ENCODE data around the gene SINHCAF.
"Not testable (repeated sequence)": the region's sequence is repeated elsewhere in the genome, so short reads cannot be mapped to it uniquely, and the experiment has no call there.

Gene SINHCAF

DNA sequence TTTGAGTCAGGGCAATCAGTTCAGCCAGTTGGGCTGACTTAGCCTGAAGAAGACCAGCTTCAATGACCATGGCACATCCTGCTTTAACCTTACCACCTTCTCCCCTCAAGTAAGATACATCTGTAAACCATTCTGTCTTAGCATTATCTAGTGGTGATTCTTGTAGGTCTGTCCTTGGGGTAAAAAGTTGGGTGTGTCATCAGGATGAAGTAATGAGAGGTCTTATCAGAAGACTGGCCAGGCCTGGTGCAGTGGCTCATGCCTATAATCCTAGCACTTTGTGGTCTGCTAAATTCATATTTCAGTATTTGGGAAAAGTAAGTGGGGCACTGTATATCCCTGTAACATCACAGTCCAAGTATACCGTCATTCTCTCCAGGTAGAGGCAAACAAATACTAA is 19.1 kb downstream of the SINHCAF start:
- no peak for DNase-seq (ENCODE audit: low spot score)

DNA sequence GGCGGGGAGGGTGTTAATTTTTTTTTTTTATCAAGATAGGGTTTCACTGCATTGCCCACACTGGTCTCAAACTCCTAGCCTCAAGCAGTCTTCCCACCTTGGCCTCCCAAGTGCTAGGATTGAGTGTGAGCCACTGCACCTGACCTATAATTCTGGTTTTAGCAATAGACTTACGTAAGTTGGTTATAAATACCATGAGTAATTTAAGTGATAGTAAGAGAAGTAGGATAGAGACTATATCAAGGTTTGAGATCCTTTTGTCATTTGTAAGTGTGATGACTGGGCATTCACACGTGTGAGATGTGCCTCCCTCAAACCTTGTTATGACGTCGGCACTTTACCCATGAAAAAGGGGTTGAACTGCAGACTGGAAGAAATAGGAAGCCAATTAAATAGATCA is 22.5 kb downstream of the SINHCAF start:
- no peak for DNase-seq (ENCODE audit: low spot score)

DNA sequence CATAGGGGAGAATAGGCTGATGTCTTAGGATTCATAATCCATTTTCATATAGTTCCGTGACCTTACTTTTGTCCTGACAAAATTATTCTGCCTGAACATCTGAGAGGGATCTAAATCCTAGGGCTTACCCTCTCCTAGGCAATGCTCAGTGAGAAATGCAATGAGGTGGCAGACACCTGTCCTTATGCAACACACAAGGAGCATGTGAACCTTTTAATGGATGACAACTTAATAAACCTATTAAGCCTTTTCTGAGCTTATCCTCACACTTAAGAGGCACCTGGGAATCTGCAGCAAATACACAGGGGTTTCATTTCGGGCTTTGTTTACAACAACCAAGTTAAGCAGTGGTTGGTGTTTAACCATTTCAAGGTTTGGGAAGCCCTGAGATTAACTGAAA is 24.6 kb downstream of the SINHCAF start:
- no peak for DNase-seq (ENCODE audit: low spot score)

DNA sequence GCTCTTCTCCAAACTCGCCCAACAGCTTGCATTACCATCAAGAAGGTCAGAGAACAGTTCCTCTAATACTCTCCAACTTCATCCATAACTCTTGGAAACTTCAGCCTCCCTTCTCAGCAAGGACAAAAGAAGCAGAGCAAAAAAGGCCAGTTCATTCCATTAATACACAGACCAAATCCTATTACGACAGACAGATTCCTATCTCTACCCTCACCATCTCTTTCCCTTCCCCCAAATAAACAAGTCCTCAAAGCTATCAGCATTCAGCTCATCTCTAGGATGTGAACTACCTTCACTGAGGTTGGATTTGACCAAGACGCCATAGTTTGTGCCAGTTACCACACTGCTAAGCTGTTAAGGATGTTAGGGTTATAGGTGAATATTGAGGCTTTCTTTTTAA is 25.2 kb downstream of the SINHCAF start:
- DNase-seq (ENCODE audit: low spot score), result no peak

DNA sequence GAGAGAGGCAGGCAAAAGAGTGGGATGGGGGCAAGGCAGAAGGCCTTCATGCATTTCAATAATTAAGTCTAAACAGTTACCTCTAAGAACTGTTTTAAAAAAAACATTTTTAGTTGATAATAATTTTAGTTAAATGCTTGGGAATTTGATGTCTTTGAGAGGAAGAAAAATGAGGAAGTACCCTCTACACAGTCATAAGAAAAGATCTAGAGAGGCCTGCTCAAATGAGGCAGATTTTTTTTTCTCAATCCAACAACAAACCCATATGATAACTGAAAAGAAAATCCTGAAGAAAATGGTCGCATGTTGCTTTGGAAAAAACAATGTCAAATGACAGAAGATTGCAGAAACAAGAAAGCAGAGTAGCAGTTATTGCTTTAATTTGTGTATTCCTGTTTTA is 25.6 kb downstream of the SINHCAF start:
- DNase-seq (ENCODE audit: low spot score), result no peak

DNA sequence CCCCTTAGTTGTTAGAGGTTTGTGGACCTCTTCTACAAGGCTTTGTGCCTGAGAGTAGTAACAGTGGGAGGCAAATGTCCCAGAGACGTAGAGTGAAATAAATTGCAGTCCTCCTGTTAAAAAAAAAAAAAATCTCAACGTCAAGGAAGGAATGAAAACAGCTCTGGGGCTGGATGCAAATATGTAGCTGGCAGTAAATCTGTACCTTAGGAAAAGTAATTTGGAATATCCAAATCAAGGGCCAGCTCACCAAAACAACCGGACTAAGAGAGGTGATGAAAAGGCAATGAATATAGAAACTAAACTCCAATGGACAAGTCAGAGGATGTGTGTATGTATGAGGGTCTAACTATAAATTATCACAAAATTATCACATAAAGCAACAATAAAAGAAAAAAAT is 27.0 kb downstream of the SINHCAF start:
- DNase-seq (ENCODE audit: low spot score), result no peak

DNA sequence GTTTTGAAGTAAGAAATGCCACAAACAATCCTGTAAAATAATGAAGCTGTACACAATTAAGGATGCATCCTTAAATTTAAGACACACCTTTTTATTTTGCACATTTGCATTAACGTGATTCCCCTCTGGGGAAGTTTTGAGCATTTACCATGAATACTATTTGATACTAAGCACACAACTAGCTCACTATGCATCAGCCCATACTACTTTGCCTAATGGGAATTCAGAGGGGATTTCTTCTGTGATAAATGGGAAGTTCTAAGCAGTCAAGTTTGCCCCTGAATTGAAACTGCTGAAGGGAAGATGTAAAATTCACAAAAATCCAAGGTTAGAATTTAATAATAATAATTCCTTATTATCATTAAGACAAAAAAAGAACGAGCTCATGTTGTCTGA is 27.4 kb downstream of the SINHCAF start:
- peak; percentile 32 for DNase-seq (ENCODE audit: low spot score)

DNA sequence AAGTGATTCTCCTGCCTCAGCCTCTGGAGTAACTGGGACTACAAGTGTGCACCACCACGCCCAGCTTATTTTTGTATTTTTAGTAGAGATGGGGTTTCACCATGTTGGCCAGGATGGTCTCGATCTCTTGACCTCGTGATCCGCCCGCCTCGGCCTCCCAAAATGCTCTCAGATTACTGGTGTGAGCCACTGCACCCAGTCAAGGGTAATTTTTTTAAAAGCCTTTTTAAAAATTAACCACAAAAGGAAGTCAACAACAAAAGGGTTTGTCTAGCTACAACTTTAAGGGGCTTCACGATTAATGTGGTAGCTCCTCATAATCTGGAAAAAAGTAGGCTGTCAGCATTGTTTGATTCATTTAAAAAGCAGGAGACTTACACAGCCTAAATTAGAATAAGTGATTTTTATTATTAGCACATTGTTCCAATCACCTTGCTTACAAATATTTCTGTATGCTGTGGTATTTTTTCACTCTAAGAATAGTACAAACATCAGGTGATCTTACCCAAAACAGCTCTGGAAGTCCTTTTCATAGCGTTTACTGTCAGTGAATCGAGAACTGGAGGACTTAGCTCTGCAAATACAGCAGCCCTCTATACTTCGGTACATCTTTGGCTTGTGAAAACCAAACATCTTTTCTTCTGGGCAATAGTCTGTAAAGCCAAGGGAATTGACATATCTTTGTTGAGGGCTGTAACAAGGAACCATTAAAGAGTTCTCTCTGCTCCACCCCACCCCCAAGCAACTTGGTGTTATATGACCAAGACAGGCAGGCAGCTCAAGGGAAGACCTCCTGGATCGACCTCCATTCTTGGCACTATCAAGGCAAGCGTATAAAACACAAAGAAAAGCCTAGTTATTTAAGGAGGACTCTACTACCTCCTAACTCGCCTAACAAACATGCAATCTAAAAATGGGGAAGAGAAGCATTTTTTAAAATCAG is 28.1 kb downstream of the SINHCAF start:
- no peak for DNase-seq (ENCODE audit: low spot score)

DNA sequence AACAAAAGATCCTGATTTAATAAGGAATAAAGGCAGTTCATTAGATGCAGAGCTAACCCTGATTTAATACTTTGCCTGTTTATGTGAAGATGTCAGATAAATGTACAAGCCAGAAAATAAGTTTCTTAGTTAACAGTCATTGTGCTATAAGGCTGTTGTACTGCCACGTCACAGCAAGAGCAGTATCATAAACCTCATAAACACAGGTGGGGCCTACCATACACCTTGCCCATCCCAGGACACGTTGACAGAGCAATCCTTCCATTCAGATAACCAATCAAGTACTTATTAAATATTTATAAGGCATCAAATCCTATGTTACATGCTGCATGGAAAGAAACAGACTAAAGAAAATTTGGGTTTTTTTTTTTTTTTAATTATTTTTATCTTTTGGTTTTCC is 36.5 kb downstream of the SINHCAF start:
- DNase-seq (ENCODE audit: low spot score), result no peak

DNA sequence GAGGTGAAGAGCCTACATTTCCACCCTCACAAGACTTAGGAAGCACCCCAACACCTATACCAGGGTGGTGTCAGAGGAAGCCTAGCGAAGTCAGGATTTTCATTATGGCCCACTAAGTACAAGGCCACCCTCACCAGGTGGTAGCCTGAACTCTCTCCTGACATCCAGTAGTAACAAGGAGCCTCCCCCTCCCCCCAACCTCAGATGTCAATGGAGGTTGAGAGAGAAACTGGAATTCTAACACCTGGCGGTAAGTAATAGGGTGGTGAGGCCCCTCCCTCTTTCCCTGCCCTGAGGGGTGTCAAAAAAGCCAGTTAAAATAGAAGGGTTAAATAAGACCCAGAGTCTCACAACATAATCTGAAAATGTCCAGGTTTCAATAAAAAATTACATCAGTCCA is 37.6 kb downstream of the SINHCAF start:
- DNase-seq (ENCODE audit: low spot score), result no peak

DNA sequence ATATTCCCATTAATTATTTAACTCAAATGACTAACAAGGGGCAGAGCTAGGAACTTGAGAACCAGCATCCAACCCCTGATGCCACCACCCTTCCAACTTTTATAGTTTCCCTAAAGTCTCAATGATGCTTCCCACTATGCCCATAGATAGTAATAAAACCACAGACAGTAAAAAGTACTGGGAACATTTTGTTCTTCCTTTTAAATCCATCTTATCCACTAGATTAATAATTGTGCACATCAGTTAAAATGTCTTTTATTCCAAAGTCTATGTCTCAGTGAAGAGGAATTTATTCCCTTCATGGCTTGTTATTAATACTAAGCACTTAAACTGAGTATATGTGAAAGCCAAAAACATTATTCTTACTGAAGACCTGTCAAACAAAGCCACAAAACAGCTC is 45.8 kb downstream of the SINHCAF start:
- no peak for DNase-seq (ENCODE audit: low spot score)

DNA sequence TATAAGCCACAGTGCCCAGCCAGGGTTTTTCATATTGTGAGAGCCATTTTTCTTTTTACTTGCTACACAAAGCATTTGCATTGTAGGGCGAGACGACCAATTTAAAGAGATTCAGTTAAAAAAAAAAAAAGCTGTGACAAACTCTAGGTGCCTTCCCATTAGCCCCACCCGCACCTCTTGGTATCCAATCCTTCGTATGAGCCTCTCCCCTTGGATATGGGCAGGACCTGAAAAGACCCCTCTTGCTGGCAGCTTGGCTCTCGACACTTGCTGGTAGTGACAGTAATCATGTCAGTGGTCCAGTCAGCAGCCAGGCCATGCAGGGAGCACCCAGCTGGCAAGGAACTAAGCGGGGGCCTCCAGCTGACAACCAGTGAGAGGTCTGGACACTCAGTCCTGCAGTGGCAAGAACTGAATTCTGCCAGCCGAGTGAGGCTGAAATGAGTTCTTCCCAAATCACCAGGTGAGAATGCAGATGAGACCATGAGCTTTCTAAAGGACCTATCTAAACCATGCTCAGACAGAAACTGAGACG is 46.5 kb downstream of the SINHCAF start:
- no peak for DNase-seq (ENCODE audit: low spot score)

DNA sequence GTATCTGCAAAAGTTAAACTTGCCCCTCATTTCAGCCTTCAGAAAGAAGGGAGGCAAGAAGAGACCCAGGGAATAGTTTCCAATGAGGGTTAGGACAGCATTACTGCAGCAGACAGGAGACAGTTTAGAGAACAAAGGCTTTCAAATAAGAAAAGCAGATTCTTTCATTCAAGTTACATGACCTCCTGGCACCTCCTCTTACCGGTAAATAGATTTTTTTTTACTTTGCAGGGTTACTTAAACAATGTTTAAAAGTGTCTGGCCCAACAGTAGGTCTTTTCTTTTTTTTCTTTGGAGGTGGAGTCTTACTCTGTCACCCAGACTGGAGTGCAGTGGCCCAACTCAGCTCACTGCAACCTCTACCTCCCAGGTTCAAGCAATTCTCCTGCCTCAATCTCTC is 47.1 kb downstream of the SINHCAF start:
- DNase-seq (ENCODE audit: low spot score), result no peak

DNA sequence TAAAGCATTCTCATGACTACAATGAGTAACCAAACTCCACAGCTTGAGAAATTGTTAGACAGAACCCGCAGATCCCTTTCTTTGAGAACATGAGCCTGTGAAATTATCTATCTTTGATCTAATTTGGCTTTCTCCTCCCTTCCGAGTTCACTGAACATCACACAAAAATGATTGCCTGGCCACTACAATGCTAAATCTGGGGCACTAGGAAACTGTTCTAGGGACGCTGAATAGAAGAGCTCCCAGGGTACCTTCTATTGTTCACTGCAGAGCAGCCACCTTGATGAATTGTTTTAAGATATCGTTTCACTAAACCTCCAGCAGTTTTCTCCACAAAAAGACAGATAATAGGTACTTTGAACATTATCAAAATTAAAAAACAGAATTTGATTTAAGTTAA is 47.5 kb downstream of the SINHCAF start:
- no peak for DNase-seq (ENCODE audit: low spot score)

DNA sequence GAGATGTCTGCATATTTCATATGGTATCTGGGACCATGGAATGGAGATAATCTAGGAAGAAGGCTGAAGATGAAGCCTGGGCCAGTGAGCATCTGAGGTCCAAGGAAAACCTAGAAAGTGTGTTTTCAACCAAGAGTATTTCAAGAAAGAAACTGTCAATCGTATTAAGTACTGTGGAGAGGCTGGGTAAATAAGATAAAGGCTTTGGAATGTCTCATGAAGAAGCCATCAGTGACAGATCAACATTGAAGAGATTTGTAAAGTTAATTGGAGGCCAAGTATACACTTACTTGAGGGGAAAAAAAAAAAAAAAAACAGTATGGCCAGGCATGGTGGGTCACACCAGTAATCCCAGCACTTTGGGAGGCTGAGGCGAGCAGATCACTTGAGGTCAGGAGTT is 48.9 kb downstream of the SINHCAF start:
- no peak for DNase-seq (ENCODE audit: low spot score)

DNA sequence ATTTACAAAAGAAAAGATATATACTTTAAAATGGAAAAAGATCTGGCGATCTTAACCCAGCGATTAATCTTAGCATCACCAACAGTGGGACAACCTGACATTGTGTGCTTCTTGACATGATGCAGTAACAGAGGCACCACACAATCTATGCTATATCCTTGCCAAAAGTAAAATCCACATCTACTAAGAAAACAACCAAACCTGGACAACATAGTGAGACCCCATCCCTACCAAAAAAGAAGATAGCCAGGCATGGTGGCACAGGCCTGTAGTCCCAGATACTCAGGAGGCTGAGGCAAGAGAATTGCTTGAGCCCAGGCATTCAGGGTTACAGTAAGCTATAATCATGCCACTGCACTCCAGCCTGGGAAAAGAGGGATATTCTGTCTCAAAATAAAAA is 50.5 kb downstream of the SINHCAF start:
- no peak for DNase-seq (ENCODE audit: low spot score)

DNA sequence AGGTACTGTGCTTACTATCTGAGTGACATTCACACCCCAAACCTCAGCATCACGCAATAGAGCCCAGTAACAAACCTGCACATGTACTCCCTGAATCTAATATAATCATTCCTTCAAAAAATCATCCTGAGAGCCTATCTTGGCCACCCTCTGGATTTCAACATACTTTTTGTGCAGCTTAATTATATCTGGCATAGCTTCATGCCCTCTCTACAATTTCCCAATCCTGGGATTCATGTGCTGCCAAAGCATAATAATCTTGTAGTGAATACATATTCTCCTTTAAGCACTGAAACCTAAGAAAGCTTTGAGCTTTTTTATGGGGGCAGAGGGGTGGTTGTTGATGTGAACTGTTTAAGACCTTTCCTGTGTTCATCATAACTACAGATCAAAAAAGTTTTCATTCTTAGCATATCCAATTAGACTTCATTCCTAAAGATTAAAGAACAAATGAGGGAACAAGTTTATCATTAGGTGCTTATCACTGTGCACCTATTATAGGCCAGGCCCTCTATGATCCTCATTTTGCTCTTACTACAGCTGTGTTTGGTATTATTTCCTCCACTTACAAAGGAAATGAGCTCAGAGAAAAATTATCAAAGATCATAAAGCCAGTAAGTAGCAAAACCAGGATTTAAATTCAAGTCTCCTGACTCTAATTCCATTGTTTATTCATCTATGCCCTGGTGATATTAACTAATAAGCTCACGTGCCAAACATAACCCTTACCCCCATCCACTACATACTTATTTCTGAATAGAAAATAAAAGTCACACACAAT is 51.2 kb downstream of the SINHCAF start:
- no peak for DNase-seq (ENCODE audit: low spot score)

DNA sequence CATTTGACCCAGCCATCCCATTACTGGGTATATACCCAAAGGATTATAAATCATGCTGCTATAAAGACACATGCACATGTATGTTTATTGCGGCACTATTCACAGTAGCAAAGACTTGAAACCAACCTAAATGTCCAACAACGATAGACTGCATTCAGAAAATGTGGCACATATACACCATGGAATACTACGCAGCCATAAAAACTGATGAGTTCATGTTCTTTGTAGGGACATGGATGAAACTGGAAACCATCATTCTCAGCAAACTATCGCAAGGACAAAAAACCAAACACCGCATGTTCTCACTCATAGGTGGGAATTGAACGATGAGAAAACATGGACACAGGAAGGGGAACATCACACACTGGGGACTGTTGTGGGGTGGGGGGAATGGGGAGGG is 52.2 kb downstream of the SINHCAF start:
- not testable (repeated sequence) for DNase-seq (ENCODE audit: low spot score)

DNA sequence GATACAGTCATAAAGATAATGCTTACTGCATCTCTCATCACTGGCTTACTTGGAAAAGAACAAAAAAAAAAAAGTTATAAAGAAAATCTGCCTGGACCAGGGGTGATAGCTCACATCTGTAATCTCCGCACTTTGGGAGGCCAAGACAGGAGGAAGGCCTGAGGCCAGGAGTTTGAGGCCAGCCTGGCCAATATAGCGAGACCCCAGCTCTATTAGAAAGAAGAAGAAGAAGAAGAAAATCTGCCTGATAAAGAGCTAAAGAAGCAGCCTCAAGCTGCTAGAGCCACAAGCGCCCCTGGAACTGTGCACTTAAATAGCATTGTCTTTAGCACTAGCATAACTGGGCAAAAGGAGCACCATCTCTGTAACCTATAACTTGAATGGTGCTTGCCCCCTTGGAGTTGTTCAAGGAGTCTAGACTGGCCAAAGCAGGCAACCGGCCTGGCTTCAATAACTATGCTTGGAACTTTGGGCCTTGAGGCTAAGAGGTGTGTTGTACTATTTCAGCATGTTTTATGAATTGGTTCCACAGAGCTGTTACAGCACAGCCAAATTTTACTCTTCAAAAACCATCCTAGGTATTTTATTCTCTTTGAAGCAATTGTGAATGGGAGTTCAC is 53.2 kb downstream of the SINHCAF start:
- no peak for DNase-seq (ENCODE audit: low spot score)

DNA sequence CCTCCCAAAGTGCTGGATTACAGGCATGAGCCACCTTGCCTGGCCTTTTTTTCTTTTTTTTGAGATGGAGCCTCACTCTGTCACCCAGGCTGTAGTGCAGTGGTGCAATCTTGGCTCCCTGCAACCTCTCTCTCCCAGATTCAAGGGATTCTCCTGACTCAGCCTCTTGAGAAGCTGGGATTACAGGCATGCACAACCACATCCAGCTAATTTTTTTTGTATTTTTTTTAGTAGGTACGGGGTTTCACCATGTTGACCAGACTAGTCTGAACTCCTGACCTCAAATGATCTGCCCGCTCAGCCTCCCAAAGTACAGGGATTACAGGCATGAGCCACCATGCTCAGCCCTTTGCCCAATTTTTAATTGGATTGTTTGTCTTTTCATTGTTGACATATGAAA is 58.0 kb downstream of the SINHCAF start:
- no peak for DNase-seq (ENCODE audit: low spot score)

DNA sequence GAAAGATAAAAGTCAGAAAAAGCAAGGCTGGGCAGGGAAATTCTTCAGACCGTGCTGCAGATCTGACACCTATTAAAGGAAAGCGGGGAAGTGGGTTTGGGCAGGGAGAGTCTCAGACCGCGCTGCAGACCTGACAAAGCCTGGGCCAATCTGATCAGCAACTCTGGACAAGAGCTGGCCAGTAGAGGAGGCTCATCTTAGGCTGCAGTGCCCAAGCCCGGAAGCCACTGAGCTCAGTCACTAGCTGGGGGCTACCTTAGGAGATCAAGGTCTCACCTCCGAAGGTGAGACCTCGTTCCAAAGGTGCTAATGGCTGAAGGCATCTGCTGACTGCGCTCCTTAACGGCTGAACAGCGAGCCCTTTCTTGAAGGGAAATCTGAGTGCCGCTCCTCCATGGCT is 60.2 kb downstream of the SINHCAF start:
- DNase-seq (ENCODE audit: low spot score), result no peak

DNA sequence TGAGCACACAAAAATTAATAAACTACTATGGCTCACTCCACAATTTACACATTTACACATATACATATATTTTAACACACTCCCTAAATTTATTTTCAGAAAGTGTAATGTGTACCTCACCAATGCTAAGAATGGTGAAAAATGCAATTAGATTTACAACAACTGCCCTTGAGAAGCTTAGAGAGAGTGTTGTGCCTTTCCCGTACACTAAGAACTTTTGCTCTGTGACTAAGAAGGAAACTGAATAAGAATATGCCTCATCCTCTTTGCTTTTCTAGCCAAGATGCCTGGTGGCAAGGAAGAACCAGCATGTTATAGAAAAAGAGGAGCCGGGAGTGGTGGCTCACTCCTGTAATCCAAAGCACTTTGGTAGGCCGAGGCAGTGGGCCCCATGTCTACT is 62.3 kb downstream of the SINHCAF start:
- DNase-seq (ENCODE audit: low spot score), result no peak

DNA sequence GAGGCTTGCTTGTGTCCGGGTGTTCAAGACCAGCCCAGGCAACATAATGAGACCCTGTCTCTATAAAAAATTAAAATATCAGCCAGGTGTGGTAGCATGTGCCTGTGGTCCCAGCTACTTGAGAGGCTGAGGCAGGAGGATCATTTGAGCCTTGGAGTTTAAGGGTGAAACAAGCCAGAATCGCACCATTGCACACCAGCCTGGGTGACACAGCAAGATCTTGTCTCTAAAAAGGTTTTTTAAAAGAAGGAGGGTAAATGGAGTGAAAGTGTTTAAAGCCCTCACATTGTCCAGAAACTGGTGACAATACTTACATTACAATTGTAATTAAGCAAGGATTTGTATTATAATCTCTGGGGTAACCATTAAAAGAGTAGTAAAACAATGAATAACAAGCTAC is 64.2 kb downstream of the SINHCAF start:
- DNase-seq (ENCODE audit: low spot score), result no peak

Measured in germinal center (tissue), 1 donor.